ENCODE data around the gene ERVFRD-1. TPM values are rescaled to one million over a fixed set of nuclear protein-coding genes. Genes with fewer than 3 reads are reported as not detected.
"Not testable (repeated sequence)": the region's sequence is repeated elsewhere in the genome, so short reads cannot be mapped to it uniquely, and the experiment has no call there.

The ERVFRD-1 gene
- total RNA-seq, 2 experiments from 2014 or later: not detected

DNA sequence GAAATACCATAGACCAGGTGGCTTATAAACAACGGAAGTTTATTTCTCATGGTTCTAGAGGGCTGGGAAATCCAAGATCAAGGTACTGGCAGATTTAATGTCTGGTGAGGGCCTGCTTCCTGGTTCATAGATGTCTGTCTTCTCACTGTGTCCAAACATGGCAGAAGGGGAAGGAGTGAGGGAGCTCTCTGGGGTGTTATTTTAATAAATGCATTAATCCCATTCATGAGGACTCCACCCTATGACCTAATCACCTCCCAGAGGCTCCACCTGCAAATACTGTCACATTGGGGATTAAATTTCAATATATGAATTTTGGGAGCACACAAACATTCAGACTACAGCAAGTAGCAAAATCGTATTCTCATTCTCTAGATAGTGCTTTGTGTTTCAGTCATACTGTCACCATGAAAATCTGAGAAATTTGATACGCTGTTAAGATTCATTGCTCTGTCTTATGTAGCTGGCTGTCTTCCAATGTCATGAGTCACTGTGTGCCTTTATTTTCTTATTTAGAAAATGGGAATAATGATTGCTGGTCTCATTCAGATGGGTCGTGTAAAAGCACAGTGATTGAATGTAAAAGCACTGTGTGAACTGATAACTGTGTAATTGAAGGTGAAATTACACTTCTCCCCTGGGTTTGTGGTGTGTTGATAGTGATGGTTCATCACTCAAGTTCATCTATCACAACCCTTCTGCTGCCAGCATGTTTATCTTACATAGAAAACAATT is 8.9 kb upstream of the ERVFRD-1 start:
- DNase-seq: no peak
- Mint-ChIP-seq H3K4me3 (no peak overlapping the region), H3K36me3 (ENCODE audit: low read depth) (peaks cover 2% of the 10 kb centered on the region), H3K27ac (no peak overlapping the region), H3K27me3 (no peaks in the 10 kb centered on the region), H3K4me1 (peaks cover 8% of the 10 kb centered on the region), H3K9me3 (no peaks in the 10 kb centered on the region)
- ChIA-PET CTCF (interaction anchor here (1.1 kb wide), 1 partner anchor 375 kb away, joined by 4 read pairs; no protein-coding TSS in a partner anchor), POLR2A (no interaction called here)

DNA sequence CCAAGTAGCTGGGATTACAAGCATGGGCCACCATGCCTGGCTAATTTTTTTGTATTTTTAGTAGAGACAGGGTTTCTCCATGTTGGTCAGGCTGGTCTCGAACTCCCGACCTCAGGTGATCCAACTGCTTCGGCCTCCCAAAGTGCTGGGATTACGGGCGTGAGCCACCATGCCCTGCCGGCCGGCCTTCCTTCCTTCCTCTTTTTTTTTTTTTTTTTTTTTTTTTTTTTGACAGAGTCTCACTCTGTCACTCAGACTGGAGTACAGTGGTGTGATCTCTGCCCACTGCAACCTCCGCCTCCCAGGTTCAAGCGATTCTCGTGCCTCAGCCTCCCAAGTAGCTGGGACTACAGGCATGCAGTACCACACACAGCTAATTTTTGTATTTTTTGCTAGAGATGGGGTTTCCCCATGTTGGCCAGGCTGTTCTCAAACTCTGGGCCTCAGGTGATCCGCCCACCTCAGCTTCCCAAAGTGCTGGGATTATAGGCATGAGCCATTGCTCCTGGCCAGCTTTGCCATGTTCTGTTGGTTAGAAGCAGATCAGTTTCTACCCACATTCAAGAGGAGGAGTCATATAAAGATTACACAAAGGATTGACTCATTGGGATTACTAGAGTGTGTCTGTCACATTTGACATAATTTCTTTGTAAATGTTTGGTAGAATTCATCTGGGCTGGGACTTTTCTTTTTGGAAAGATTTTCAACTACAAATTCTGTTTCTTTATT is 4.4 kb upstream of the ERVFRD-1 start:
- DNase-seq; H3K36me3 Mint-ChIP-seq (ENCODE audit: low read depth); H3K27me3 Mint-ChIP-seq; CTCF ChIA-PET; POLR2A ChIA-PET; H3K27ac Mint-ChIP-seq; H3K4me3 Mint-ChIP-seq; H3K9me3 Mint-ChIP-seq: not testable (repeated sequence)
- peaks cover 23% of the 10 kb centered on the region for H3K4me1 Mint-ChIP-seq

DNA sequence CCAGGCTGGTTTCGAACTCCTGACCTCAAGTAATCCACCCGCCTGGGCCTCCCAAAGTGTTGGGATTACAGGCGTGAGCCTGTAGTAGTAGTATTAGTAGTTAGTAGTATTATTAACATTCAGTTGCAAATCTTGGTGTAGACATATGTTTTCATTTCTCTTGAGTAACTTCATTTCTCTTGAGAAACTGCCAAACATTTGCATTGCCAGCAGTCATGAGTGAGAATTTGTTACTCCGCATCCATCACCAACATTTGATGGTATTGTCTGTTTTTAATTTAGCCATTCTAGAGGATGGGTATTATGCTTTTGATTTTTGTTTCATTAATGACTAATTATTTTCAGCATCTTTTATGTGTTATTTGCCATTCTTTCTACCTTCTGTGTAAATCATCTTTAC is 1.5 kb upstream of the ERVFRD-1 start:
- no peak for DNase-seq
- Mint-ChIP-seq H3K36me3 (ENCODE audit: low read depth) (no peaks in the 10 kb centered on the region), H3K27me3 (no peaks in the 10 kb centered on the region), H3K4me1 (peaks cover 26% of the 10 kb centered on the region), H3K27ac (no peak overlapping the region), H3K4me3 (no peak overlapping the region), H3K9me3 (no peaks in the 10 kb centered on the region)
- POLR2A ChIA-PET: no interaction called here
- CTCF ChIA-PET: no interaction called here

- ChIA-PET CTCF (interaction anchor here (1.3 kb wide), 1 partner anchor 19 kb away, joined by 3 read pairs; no protein-coding TSS in a partner anchor), POLR2A (no interaction called here)
- H3K4me1 Mint-ChIP-seq: peaks cover 26% of the 10 kb centered on the region
- DNase-seq: no peak
- H3K27ac Mint-ChIP-seq: no peak overlapping the region
- H3K36me3 Mint-ChIP-seq (ENCODE audit: low read depth): no peaks in the 10 kb centered on the region
- H3K9me3 Mint-ChIP-seq: no peaks in the 10 kb centered on the region
- H3K27me3 Mint-ChIP-seq: no peaks in the 10 kb centered on the region
- peak overlapping the region; percentile 22 for H3K4me3 Mint-ChIP-seq
Measured at GRCh38 chr6:11111769-11112437, 378 bp upstream of the ERVFRD-1 start.

GRCh38 chr6:11108726-11109125 is 2.8 kb downstream of the ERVFRD-1 start:
- H3K36me3 Mint-ChIP-seq (ENCODE audit: low read depth): no peaks in the 10 kb centered on the region
- H3K27me3 Mint-ChIP-seq: no peaks in the 10 kb centered on the region
- CTCF ChIA-PET: interaction anchor here (1.5 kb wide), 1 partner anchor 13 kb away, joined by 3 read pairs; no protein-coding TSS in a partner anchor

DNA sequence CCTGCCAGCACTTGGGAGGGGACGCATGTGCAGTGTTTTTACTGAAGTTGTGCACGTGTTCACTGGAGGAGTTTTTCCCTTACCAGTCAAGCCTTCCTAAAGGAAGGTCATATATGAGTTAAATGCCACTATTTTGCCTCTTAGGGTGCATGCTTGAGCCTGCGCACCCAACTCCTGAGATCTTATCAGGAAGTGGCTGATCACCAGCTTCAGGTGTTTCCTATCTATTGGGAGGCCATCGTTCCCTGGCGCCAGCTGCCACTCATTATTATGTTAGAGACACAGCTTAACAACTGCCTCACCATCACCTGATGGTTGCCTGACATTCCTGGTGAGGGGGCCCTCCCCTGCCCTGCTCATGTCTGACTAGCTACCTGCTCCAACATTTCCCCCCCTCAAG is 8.5 kb downstream of the ERVFRD-1 start:
- Mint-ChIP-seq H3K27me3 (no peaks in the 10 kb centered on the region), H3K27ac (no peak overlapping the region), H3K36me3 (ENCODE audit: low read depth) (peaks cover 41% of the 10 kb centered on the region), H3K4me1 (peaks cover 7% of the 10 kb centered on the region), H3K9me3 (peaks cover 13% of the 10 kb centered on the region), H3K4me3 (no peak overlapping the region)
- POLR2A ChIA-PET: no interaction called here
- no peak for DNase-seq
- CTCF ChIA-PET: no interaction called here

More at GRCh38 chr6:11108726-11109125, 2.8 kb downstream of the ERVFRD-1 start:
- Mint-ChIP-seq H3K27ac (no peak overlapping the region), H3K9me3 (no peaks in the 10 kb centered on the region), H3K4me3 (no peak overlapping the region), H3K4me1 (peaks cover 19% of the 10 kb centered on the region)
- POLR2A ChIA-PET: no interaction called here
- DNase-seq: no peak

DNA sequence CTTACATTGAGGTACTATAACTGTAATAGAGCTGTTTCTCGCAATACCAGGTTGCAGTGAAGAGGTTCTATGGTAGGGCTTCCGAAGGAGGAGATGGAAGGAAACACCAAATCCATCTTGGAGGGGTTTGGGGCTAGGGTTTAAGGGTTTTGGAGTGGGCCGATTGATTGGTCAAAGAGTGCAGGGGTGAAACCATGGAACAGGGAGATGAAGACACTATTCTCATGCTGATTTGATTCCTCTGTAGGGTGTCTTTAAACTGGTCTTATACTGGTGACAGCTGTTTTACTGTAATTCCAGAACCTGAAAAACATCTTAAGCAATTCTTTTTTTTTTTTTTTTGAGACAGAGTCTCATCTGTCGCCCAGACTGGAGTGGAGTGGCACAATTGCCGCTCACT is 10.1 kb downstream of the ERVFRD-1 start:
- DNase-seq: no peak
- Mint-ChIP-seq H3K36me3 (ENCODE audit: low read depth) (peaks cover 48% of the 10 kb centered on the region), H3K4me3 (no peak overlapping the region), H3K27ac (no peak overlapping the region), H3K27me3 (no peaks in the 10 kb centered on the region), H3K9me3 (peaks cover 13% of the 10 kb centered on the region), H3K4me1 (peaks cover 11% of the 10 kb centered on the region)
- CTCF ChIA-PET: no interaction called here
- POLR2A ChIA-PET: no interaction called here

DNA sequence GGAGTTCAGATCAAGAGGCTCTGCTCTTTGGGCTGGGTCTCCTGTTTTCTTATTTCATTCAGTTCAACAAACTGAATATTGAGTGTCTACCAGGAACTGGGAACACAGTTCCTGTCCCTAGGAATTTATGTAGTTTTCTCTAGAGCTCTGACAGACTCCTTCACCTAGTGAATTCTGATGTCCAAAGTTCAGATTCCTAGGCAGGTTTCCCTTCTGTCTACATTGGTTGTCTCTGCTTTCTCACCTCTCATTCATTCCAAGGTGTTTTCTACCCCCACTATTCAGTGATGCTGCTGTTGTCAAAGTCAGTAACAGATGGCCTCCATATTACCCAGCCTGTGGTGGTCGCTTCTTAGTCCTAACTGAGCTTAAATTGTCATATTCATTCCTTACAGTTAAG is 13.5 kb downstream of the ERVFRD-1 start:
- H3K4me1 Mint-ChIP-seq: peaks cover 29% of the 10 kb centered on the region
- ChIA-PET CTCF (interaction anchor here (0.7 kb wide), 1 partner anchor 11 kb away, joined by 3 read pairs; no protein-coding TSS in a partner anchor), POLR2A (no interaction called here)
- no peak overlapping the region for H3K27ac Mint-ChIP-seq
- H3K36me3 Mint-ChIP-seq (ENCODE audit: low read depth): peaks cover 45% of the 10 kb centered on the region
- H3K4me3 Mint-ChIP-seq: no peak overlapping the region
- no peaks in the 10 kb centered on the region for H3K27me3 Mint-ChIP-seq
- H3K9me3 Mint-ChIP-seq: peaks cover 10% of the 10 kb centered on the region
- DNase-seq: no peak

- ChIA-PET POLR2A (no interaction called here), CTCF (interaction anchor here (0.7 kb wide), 1 partner anchor 10 kb away, joined by 3 read pairs; no protein-coding TSS in a partner anchor)
- DNase-seq: no peak
- Mint-ChIP-seq H3K4me3 (no peak overlapping the region), H3K27ac (no peak overlapping the region), H3K4me1 (peaks cover 33% of the 10 kb centered on the region), H3K36me3 (ENCODE audit: low read depth) (peaks cover 41% of the 10 kb centered on the region), H3K27me3 (no peaks in the 10 kb centered on the region), H3K9me3 (peaks cover 9% of the 10 kb centered on the region)
Measured at GRCh38 chr6:11097476-11097875, 14.0 kb downstream of the ERVFRD-1 start.

DNA sequence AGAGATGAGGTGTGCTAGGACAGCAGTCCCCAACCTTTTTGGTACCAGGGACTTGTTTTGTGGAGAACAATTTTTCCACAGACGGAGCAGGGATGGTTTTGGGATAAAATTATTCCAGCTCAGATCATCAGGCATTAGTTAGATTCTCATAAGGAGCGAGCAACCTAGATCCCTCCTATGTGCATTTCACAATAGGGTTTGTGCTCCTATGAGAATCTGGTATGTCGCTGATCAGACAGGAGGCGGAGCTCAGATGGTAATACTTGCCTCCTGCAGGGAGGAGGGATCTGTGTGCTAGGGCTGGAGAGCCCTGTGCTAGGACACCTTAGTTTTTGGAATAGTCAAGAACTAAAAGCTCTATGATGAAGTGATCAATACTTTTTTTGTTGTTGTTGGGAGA is 15.4 kb downstream of the ERVFRD-1 start:
- CTCF ChIA-PET: interaction anchor here (1.0 to 1.8 kb wide), 5 partner anchors 10 to 400 kb away, joined by 3 to 4 read pairs (median 3); no protein-coding TSS in a partner anchor
- Mint-ChIP-seq H3K27me3 (no peaks in the 10 kb centered on the region), H3K27ac (no peak overlapping the region), H3K9me3 (peaks cover 5% of the 10 kb centered on the region), H3K4me1 (peaks cover 33% of the 10 kb centered on the region), H3K36me3 (ENCODE audit: low read depth) (peaks cover 33% of the 10 kb centered on the region), H3K4me3 (peak overlapping the region; percentile 34)
- POLR2A ChIA-PET: interaction anchor here (0.6 to 1.5 kb wide), 3 partner anchors 317 to 405 kb away, joined by 3 to 5 read pairs (median 3); no protein-coding TSS in a partner anchor
- peak; percentile 22 for DNase-seq

DNA sequence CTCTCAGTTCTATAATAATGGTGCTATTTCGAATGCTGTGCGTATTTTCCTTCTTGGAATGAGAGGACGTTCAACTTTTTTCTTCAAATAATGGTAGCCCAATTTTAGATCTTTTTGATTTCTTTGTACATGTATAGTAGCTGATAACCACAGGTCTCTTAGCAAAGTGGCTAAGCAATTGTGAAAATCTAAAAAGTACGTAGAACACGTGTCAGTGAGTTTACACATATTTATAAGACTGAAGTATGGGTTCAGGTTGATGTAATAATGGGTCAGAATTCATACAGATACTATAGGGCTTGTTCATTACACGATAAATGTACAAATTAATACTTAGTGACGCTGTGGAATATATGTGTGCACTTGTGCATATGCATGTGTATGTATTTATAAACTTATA is 16.6 kb downstream of the ERVFRD-1 start:
- peak overlapping the region; percentile 89 for H3K27ac Mint-ChIP-seq
- no peak for DNase-seq
- no peaks in the 10 kb centered on the region for H3K27me3 Mint-ChIP-seq
- peaks cover 28% of the 10 kb centered on the region for H3K4me1 Mint-ChIP-seq
- H3K9me3 Mint-ChIP-seq: no peaks in the 10 kb centered on the region
- ChIA-PET POLR2A (interaction anchor here (0.9 to 1.5 kb wide), 5 partner anchors 10 to 444 kb away, joined by 3 to 5 read pairs (median 3); no protein-coding TSS in a partner anchor), CTCF (interaction anchor here (1.2 to 1.8 kb wide), 5 partner anchors 14 to 481 kb away, joined by 3 read pairs; no protein-coding TSS in a partner anchor)
- H3K36me3 Mint-ChIP-seq (ENCODE audit: low read depth): peaks cover 23% of the 10 kb centered on the region
- H3K4me3 Mint-ChIP-seq: peak overlapping the region; percentile 90

DNA sequence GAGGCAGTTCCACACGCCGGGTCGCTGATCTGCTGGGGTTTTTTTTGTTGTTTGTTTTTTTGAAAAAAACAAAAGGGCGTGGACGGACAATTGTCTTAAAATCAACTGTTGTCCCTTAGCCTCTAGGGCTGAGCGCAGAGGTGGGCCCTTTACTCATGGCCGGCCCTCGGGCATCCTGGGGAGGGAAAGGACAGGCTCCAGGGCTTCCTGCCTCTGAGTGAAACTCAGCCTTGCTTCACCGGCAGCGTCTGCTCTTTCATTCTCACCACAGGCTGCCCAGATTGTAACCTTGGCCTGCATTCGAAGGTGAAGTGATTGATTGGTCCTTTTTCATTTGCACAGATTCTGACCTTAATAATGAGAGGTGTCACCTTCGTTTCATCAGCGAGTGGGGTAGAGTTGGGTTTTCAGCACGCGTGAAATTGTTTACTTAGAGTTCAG is 17.1 kb downstream of the ERVFRD-1 start:
- peak overlapping the region; percentile 89 for H3K27ac Mint-ChIP-seq
- peaks cover 26% of the 10 kb centered on the region for H3K4me1 Mint-ChIP-seq
- no peaks in the 10 kb centered on the region for H3K27me3 Mint-ChIP-seq
- peaks cover 19% of the 10 kb centered on the region for H3K36me3 Mint-ChIP-seq (ENCODE audit: low read depth)
- H3K9me3 Mint-ChIP-seq: no peaks in the 10 kb centered on the region
- ChIA-PET POLR2A (interaction anchor here (1.0 to 1.5 kb wide), 4 partner anchors 11 to 444 kb away, joined by 3 to 5 read pairs (median 4); no protein-coding TSS in a partner anchor), CTCF (interaction anchor here (1.2 to 1.8 kb wide), 4 partner anchors 49 to 482 kb away, joined by 3 read pairs; no protein-coding TSS in a partner anchor)
- DNase-seq: peak; percentile 63
- H3K4me3 Mint-ChIP-seq: peak overlapping the region; percentile 90
